K562 (cell line): ENCODE data around the gene CD19. TPM values are rescaled to one million over a fixed set of nuclear protein-coding genes. Genes with fewer than 3 reads are reported as not detected.

Experiments used
- polyA plus RNA-seq, 8 experiments: library from polyadenylated mRNA; depleted of rRNA in 4 of 8; stranded (reverse) in 5 of 8; unstranded in 3 of 8; fragments of >200 nt; fragmentation: Nextera tagmentation in 2 of 8; fragmentation: Illumina TruSeq in 1 of 8; extraction: Ambion mirVana in 2 of 8; extraction: Trizol in 1 of 8; gene quantifications; 2 replicates each; pipeline versions ENCODE4 v1.2.1 to v1.2.3, GENCODE V29; 2011 to 2014; ENCODE audit warnings: inconsistent platforms in 1 of 8, missing spikeins in 1 of 8
- total RNA-seq, 7 experiments: library from RNA; depleted of rRNA in 6 of 7; stranded (reverse); fragments of >200 nt in 6 of 7; fragmentation: Illumina TruSeq in 2 of 7; extraction: Trizol in 2 of 7; gene quantifications; 2 replicates each; pipeline versions ENCODE4 v1.2.1 to v1.2.3, GENCODE V29; 2011 to 2021; ENCODE audit warnings: low replicate concordance in 1 of 7
- TF ChIP-seq, protein P1 (sequence below): fragments of 200-600 bp; sonication (generic); IDR thresholded peaks from one replicate; pipeline ENCODE4 v1.6.1; 2012; ENCODE audit warnings: mild to moderate bottlenecking, low read depth, low read length, inconsistent platforms

The CD19 gene
- total and polyA plus RNA-seq, 9 of the 15 experiments (the other 6 are each of a cell fraction or from before 2014, with no cell fraction given), result 0.27 to 3.7 (median 2.0) TPM; not detected in 1

DNA sequence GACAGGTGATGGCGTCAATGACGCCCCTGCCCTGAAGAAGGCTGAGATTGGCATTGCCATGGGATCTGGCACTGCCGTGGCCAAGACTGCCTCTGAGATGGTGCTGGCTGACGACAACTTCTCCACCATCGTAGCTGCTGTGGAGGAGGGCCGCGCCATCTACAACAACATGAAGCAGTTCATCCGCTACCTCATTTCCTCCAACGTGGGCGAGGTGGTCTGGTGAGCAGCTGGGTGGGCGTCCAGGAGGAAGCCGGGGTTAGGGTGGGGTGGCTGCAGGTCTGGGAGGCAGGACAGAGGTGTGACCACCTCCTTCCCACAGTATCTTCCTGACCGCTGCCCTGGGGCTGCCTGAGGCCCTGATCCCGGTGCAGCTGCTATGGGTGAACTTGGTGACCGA is 29.9 kb upstream of the CD19 start (continued):
- TF ChIP-seq, protein P1, sequence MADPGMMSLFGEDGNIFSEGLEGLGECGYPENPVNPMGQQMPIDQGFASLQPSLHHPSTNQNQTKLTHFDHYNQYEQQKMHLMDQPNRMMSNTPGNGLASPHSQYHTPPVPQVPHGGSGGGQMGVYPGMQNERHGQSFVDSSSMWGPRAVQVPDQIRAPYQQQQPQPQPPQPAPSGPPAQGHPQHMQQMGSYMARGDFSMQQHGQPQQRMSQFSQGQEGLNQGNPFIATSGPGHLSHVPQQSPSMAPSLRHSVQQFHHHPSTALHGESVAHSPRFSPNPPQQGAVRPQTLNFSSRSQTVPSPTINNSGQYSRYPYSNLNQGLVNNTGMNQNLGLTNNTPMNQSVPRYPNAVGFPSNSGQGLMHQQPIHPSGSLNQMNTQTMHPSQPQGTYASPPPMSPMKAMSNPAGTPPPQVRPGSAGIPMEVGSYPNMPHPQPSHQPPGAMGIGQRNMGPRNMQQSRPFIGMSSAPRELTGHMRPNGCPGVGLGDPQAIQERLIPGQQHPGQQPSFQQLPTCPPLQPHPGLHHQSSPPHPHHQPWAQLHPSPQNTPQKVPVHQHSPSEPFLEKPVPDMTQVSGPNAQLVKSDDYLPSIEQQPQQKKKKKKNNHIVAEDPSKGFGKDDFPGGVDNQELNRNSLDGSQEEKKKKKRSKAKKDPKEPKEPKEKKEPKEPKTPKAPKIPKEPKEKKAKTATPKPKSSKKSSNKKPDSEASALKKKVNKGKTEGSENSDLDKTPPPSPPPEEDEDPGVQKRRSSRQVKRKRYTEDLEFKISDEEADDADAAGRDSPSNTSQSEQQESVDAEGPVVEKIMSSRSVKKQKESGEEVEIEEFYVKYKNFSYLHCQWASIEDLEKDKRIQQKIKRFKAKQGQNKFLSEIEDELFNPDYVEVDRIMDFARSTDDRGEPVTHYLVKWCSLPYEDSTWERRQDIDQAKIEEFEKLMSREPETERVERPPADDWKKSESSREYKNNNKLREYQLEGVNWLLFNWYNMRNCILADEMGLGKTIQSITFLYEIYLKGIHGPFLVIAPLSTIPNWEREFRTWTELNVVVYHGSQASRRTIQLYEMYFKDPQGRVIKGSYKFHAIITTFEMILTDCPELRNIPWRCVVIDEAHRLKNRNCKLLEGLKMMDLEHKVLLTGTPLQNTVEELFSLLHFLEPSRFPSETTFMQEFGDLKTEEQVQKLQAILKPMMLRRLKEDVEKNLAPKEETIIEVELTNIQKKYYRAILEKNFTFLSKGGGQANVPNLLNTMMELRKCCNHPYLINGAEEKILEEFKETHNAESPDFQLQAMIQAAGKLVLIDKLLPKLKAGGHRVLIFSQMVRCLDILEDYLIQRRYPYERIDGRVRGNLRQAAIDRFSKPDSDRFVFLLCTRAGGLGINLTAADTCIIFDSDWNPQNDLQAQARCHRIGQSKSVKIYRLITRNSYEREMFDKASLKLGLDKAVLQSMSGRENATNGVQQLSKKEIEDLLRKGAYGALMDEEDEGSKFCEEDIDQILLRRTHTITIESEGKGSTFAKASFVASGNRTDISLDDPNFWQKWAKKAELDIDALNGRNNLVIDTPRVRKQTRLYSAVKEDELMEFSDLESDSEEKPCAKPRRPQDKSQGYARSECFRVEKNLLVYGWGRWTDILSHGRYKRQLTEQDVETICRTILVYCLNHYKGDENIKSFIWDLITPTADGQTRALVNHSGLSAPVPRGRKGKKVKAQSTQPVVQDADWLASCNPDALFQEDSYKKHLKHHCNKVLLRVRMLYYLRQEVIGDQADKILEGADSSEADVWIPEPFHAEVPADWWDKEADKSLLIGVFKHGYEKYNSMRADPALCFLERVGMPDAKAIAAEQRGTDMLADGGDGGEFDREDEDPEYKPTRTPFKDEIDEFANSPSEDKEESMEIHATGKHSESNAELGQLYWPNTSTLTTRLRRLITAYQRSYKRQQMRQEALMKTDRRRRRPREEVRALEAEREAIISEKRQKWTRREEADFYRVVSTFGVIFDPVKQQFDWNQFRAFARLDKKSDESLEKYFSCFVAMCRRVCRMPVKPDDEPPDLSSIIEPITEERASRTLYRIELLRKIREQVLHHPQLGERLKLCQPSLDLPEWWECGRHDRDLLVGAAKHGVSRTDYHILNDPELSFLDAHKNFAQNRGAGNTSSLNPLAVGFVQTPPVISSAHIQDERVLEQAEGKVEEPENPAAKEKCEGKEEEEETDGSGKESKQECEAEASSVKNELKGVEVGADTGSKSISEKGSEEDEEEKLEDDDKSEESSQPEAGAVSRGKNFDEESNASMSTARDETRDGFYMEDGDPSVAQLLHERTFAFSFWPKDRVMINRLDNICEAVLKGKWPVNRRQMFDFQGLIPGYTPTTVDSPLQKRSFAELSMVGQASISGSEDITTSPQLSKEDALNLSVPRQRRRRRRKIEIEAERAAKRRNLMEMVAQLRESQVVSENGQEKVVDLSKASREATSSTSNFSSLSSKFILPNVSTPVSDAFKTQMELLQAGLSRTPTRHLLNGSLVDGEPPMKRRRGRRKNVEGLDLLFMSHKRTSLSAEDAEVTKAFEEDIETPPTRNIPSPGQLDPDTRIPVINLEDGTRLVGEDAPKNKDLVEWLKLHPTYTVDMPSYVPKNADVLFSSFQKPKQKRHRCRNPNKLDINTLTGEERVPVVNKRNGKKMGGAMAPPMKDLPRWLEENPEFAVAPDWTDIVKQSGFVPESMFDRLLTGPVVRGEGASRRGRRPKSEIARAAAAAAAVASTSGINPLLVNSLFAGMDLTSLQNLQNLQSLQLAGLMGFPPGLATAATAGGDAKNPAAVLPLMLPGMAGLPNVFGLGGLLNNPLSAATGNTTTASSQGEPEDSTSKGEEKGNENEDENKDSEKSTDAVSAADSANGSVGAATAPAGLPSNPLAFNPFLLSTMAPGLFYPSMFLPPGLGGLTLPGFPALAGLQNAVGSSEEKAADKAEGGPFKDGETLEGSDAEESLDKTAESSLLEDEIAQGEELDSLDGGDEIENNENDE, result no peak
